Kidney (tissue), 14 donors: ENCODE results near the gene VPS35L. TPM values are rescaled to one million over a fixed set of nuclear protein-coding genes. Genes with fewer than 3 reads are reported as not detected.

Source experiments
- DNase-seq, 5 donors: peaks; one replicate each; pipeline ENCODE4 v3.0.0-alpha.2; 2013 to 2020
- FAIRE-seq: peaks from 2 replicates; lab custom pipeline; 2012; peaks lifted over from hg19 to GRCh38; lab: Jason Lieb, UNC
- H3K27ac ChIP-seq, 2 donors: one replicate each; pipeline ENCODE4 v1.7.0; 2013; ENCODE audit warnings: low read depth in 2 of 2, low read length in 2 of 2, inconsistent platforms in 1 of 2
- H3K27me3 ChIP-seq: one replicate; pipeline ENCODE4 v1.7.1; 2013; ENCODE audit warnings: low read length, inconsistent platforms; ENCODE audit not compliant: control insufficient read depth, insufficient read depth
- H3K36me3 ChIP-seq, 3 donors: one replicate each; pipeline versions ENCODE4 v1.7.0 to v1.7.1; 2013; ENCODE audit warnings: low read length in 3 of 3, control low read depth in 1 of 3, inconsistent platforms in 1 of 3; ENCODE audit not compliant: insufficient read depth in 3 of 3, control insufficient read depth in 2 of 3
- H3K4me1 ChIP-seq, 3 donors: one replicate each; pipeline versions ENCODE4 v1.7.0 to v1.7.1; 2013; ENCODE audit warnings: low read length in 3 of 3, inconsistent platforms in 1 of 3, low read depth in 1 of 3; ENCODE audit not compliant: control insufficient read depth in 2 of 3, insufficient read depth in 2 of 3
- H3K4me3 ChIP-seq, 3 donors: one replicate each; pipeline versions ENCODE4 v1.7.0 to v1.8.1; 2013; ENCODE audit warnings: low read length in 3 of 3, control low read depth in 1 of 3, inconsistent platforms in 1 of 3
- H3K9ac ChIP-seq, 3 donors: one replicate each; pipeline versions ENCODE4 v1.7.0 to v1.7.1; 2013; ENCODE audit warnings: low read length in 3 of 3, control low read depth in 1 of 3, inconsistent platforms in 1 of 3
- H3K9me3 ChIP-seq, 3 donors: one replicate each; pipeline versions ENCODE4 v1.7.0 to v1.7.1; 2013; ENCODE audit warnings: low read length in 3 of 3, control low read depth in 1 of 3, inconsistent platforms in 1 of 3; ENCODE audit not compliant: control insufficient read depth in 2 of 3, insufficient read depth in 1 of 3
- CTCF ChIP-seq: IDR thresholded peaks from 3 replicates; pipeline ENCODE4 v1.5.1; 2012; ENCODE audit warnings: mild to moderate bottlenecking, moderate library complexity, borderline replicate concordance; ENCODE audit not compliant: insufficient read depth; ENCODE audit errors: extremely low read depth
- intact Hi-C: fragments of 100-400 bp; cut with DNase I; formaldehyde crosslinking; loops from one replicate; pipeline ENCODE4 v1.11.1; 2022
- polyA plus RNA-seq: library from polyadenylated mRNA; stranded (reverse); fragments of 350-450 nt; fragmentation: Illumina TruSeq; extraction: RNeasy Lipid Tissue Mini Kit (QIAGEN cat#74804); gene quantifications from one replicate; pipeline ENCODE4 v1.2.3, GENCODE V29; 2014; ENCODE audit warnings: low read depth, low replicate concordance; ENCODE audit not compliant: insufficient read depth
- total RNA-seq: library from RNA; stranded (reverse); fragmentation: NEBNext Ultra II Directional; extraction: Animal tissue kit (Norgen Biotek cat#: 25700); gene quantifications from one replicate; pipeline ENCODE4 v1.2.1, GENCODE V29; 2021
- donor health status: control.
- donor health status: control.
- donor health status: control.
- donor health status: control.
- donor health status: control.
- donor health status: DM: yes; HTN: yes; CAD: no.
- donor health status: Normal renal cell carcinoma (clear cell type).

The VPS35L gene
- total and polyA plus RNA-seq, 2 donors from 2014 or later = 42.4 to 63.5 TPM

- Histone ChIP-seq H3K9me3 (no peaks in the 10 kb centered on the region), H3K36me3 (peaks cover 0 to 3% (median 2%) of the 10 kb centered on the region in 3 donors), H3K9ac (peak overlapping the region in 1 of 3 donors; percentile 30), H3K4me3 (no peak overlapping the region), H3K27me3 (no peaks in the 10 kb centered on the region), H3K4me1 (peaks cover 0 to 19% (median 13%) of the 10 kb centered on the region in 3 donors), H3K27ac (peak overlapping the region; percentile 42 to 65)
- intact Hi-C loops = no loop called here
- TF ChIP-seq CTCF = no peak
- DNase-seq (no peak), FAIRE-seq (no peak)
Observed at GRCh38 chr16:19696961-19697360, 141.5 kb downstream of the VPS35L start.

GRCh38 chr16:19697756-19698318, 142.3 kb downstream of the VPS35L start:
- Histone ChIP-seq H3K9me3 (no peaks in the 10 kb centered on the region), H3K9ac (no peak overlapping the region), H3K27me3 (no peaks in the 10 kb centered on the region), H3K36me3 (peaks cover 0 to 6% (median 4%) of the 10 kb centered on the region in 3 donors), H3K4me3 (no peak overlapping the region), H3K4me1 (peaks cover 0 to 19% (median 13%) of the 10 kb centered on the region in 3 donors), H3K27ac (no peak overlapping the region)
- intact Hi-C loops = no loop called here
- no peak for FAIRE-seq
- TF ChIP-seq CTCF = no peak
- DNase-seq = no peak

GRCh38 chr16:19698480-19699465, 143.3 kb downstream of the VPS35L start:
- DNase-seq (no peak), FAIRE-seq (no peak)
- Histone ChIP-seq H3K36me3 (peaks cover 0 to 8% (median 4%) of the 10 kb centered on the region in 3 donors), H3K9ac (no peak overlapping the region), H3K27ac (no peak overlapping the region), H3K27me3 (no peaks in the 10 kb centered on the region), H3K4me1 (peaks cover 0 to 19% (median 13%) of the 10 kb centered on the region in 3 donors), H3K9me3 (no peaks in the 10 kb centered on the region), H3K4me3 (no peak overlapping the region)
- TF ChIP-seq CTCF = no peak
- intact Hi-C loops = no loop called here
